Mononuclear cell (primary cell): ENCODE results near the gene CKS1B. TPM values are rescaled to one million over a fixed set of nuclear protein-coding genes. Genes with fewer than 3 reads are reported as not detected.

Experiments
- H3K27me3 ChIP-seq: 2 replicates; pipeline ENCODE4 v1.6.0; 2011; ENCODE audit warnings: low read length, control low read depth; ENCODE audit not compliant: insufficient read depth
- H3K4me1 ChIP-seq: 2 replicates; pipeline ENCODE4 v1.5.1; 2011; ENCODE audit warnings: mild to moderate bottlenecking, low read length, control low read depth; ENCODE audit not compliant: insufficient read depth
- H3K4me3 ChIP-seq: 2 replicates; pipeline ENCODE4 v1.5.1; 2011; ENCODE audit warnings: mild to moderate bottlenecking, low read length, moderate library complexity
- H3K9me3 ChIP-seq: 2 replicates; pipeline ENCODE4 v1.5.1; 2011; ENCODE audit warnings: low read depth, mild to moderate bottlenecking, control low read depth, low read length
- total RNA-seq: library from RNA; depleted of rRNA; stranded (reverse); fragments of >200 nt; gene quantifications from one replicate; pipeline ENCODE4 v1.2.3, GENCODE V29; 2012

Gene CKS1B
- total RNA-seq, 1 donor = 5.9 TPM

DNA sequence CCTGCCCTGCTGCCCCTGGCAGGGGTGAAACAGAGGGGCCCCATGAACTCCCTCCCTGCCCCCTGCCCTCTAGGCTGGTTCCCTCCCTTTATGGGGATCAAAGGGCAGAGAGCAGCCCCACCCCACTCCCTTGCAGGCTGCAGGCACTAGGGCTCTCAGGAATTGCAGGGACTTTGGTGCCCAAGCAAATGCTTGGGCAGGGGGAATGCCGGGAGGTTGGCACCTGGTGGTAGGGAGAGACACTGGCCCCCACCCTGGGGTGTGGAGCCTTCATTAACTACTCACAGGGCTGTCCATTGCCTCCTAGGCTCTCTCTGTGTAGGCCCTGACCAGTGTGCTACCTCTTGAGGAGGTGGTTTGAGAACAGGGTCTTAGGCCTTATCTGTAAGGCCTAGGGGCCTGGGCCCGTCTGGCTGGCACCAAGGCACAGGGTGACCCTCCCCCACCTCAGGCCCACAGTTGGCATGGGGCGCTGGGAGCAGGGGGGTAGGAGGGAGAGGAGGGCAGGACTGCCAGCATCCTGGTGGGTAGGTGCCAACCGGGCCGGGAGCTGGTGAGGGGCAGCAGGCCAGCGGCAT, 32.9 kb downstream of the CKS1B start:
- Histone ChIP-seq H3K9me3 (no peaks in the 10 kb centered on the region), H3K27me3 (no peaks in the 10 kb centered on the region), H3K4me3 (peak overlapping the region; percentile 53), H3K4me1 (peaks cover 82% of the 10 kb centered on the region)

DNA sequence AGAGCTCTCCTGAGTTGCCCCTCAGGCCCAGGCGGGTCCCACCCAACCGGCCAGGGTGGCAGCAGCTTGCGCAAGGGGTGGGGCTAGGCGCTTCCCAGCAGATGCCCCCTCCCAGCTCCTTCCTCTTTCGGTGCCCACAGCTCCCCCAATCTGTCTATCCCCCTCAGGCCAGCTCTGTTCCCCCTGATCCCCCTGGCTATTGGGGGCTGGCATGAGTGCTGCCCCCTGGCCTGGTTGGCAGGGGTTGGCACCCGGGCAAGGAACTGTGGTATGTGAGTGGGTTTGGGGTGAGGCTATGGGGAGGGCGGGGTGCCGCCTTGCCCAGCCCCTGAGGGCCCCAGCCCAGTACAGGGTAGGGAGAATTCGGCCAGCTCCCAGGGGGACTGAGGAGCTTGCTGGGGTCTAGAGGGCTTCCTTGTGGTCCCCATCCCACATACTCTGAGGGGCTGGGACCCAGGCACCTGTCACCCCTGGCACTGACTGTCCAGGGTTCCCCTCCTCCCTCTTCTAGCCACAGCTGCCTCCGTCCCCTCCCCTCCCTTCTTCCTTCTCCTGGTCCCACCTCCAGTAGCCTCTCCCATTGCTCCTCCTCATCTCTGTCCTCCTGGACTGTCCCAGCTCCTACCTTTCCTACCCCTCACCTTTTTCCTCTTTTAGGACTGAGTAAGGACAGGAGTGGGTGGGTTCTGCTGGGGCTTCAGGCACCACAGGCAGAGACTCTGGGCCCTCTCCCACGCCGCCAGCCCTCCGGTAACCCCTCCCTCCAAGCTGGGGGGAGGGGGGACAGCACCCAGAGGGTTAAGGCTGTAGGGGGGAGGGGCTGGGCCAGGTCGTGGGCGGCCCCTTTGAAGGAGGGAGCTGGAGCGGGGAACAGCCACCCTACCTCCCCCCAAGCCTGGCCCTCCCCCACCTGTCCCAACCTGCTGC, 33.8 kb downstream of the CKS1B start:
- no peaks in the 10 kb centered on the region for H3K9me3 ChIP-seq
- peak overlapping the region; percentile 53 for H3K4me3 ChIP-seq
- H3K27me3 ChIP-seq = no peaks in the 10 kb centered on the region
- peaks cover 91% of the 10 kb centered on the region for H3K4me1 ChIP-seq

DNA sequence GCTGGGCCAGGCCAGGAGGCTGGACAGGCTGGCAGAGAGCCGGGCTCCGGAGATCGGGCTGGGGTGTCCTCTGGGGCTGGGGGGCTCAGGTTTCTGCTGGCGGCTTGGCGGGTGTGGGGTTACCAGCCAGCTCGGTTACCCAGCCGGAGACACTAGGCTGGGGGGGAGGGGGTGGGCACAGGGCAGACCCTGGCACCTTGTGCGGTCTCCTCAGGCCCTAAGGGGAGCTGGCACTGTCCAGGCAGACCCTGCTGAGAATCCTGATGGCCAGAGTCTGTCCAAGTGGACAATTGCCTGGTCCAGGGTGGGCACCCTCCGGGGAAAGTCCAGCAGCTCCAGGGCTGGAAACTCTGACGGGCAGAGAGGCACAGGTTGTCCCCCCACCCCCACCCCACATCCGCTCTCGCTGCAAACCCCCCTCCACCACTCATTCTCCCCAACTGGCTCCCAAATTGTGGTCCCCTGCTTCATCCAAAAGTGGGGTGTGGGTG, 34.8 kb downstream of the CKS1B start:
- no peaks in the 10 kb centered on the region for H3K9me3 ChIP-seq
- no peaks in the 10 kb centered on the region for H3K27me3 ChIP-seq
- peak overlapping the region; percentile 53 for H3K4me3 ChIP-seq
- peaks cover 97% of the 10 kb centered on the region for H3K4me1 ChIP-seq

DNA sequence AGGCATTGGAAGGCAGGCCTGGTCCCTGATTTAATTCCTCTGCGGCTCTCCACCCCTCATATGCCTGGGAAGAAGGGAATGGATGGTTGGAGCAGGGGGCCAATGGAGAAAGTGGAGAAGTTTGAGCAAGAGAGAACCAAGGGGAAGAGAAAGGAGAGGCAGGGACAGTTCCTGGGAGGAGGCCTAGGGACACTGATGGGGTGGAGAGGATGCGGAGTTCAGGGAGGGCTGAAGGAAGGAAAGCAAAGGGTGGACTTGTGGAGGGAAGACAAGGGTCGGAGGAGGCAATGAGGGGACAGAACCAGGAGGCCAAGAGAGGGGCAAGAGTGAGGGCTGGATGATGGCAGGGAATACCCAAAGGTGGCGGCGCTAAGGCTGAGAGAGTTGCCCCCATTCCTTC, 35.3 kb downstream of the CKS1B start:
- Histone ChIP-seq H3K4me1 (peaks cover 96% of the 10 kb centered on the region), H3K4me3 (peak overlapping the region; percentile 53), H3K27me3 (no peaks in the 10 kb centered on the region), H3K9me3 (no peaks in the 10 kb centered on the region)

DNA sequence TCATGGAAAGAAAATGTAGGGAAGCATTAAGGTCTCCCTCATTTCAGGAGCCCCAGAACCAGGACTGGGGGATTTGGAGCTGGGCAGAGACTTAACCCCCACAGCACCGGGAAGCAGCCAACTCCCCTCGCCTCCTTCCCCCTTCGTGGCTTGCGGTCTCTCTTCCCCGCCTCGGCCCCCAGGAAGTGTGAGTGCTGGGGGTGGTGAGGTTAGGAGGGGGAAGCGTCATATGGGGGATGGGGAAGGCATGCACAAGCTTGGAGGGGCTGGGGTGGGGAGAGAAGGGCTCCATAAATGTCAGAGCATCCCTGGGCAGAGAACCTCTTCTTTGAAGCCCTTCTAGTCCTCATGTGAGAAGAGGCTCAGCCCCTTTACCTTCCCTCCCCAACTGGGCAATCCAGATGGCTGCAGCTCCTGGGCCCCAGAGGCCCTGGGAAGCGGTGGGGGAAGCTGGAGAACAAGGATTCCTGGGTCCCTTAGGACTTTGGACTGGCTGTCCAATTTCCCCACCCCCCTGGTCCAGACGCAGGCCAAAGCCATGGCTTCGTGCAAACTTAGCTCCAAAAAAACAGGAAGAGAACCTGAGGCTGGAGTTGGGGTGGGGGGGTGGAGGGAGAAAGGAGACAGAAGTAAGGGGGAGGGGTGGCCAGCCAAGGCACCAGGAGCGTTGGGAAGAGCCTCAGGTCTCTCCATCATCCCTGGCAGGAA, 35.9 kb downstream of the CKS1B start:
- Histone ChIP-seq H3K9me3 (no peaks in the 10 kb centered on the region), H3K4me3 (peak overlapping the region; percentile 53), H3K4me1 (peaks cover 96% of the 10 kb centered on the region), H3K27me3 (no peaks in the 10 kb centered on the region)

DNA sequence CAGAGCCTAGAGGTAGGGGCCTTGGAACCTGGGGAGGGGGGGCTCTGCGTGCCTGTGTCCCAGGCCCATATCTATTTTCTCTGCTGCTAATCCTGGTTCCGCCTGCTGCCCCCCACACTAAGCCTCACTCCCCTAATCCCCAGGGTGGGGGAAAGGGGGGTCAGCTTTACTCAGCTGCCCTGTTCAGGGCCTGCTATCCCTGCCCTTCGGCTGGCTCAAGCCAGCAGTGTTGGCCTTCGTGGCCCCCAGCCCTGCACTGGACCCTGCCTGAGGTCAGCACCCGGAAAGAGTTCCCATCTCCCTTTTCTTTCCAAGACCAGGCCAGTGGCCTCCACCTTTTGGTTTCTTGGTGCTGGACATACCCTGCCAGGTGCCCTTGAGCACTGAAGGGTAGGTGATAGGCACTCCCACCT, 36.5 kb downstream of the CKS1B start:
- Histone ChIP-seq H3K4me1 (peaks cover 96% of the 10 kb centered on the region), H3K9me3 (no peaks in the 10 kb centered on the region), H3K27me3 (no peaks in the 10 kb centered on the region), H3K4me3 (no peak overlapping the region)

DNA sequence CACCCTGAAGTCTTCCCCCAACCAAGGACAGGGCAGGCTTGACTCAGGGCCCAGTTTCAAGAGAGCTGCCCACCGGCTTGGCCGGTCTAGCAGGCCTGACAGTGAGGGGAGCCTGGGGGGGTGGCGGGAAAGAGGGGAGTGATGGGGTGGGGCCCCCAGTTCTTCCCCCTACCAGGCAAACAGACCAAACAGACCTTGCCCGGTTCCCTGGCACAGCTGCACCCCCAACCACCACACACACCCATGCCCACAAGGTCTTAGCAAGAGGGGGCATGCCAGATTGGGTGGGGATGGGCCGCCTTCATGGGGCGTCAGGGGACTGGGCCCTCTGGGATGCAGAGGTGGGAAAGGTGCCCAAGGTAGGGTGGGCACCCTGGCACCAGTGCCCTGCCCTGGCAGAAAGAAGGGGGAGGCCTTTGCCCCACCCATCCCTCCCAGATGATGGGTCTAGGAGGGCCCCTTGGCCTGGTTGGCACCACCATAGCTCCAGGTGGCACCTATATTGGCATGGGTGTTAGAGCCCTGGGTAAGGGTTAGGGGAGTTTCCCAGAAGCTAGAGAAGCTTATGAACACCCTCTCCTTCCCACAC, 37.0 kb downstream of the CKS1B start:
- Histone ChIP-seq H3K4me1 (peaks cover 96% of the 10 kb centered on the region), H3K4me3 (no peak overlapping the region), H3K9me3 (no peaks in the 10 kb centered on the region), H3K27me3 (no peaks in the 10 kb centered on the region)

DNA sequence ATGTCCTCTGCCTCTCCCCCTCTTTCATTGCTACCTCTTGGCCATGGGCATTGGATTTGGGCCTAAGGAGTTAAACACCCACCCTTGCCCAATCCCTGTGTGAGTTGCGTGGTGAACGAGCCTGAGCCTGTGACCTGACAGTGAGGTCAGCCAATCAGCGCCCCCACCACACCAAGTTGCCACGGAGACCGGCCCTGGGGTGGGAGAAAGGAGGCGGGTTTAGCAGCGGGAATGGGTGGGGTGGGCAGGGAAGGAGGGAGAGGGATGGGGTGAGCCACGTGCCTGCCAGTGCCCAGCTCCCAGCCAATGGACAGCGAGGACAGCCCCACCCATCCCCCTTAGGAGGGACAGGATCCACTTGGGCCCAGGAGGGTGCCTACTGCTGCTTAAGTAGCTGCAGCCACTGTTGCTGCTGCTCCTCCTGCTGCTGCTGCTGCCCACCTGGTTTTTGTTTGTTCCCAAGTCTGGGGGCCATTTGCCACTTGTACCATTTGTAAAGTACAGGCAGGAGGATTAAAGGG, 37.6 kb downstream of the CKS1B start:
- no peaks in the 10 kb centered on the region for H3K9me3 ChIP-seq
- peaks cover 96% of the 10 kb centered on the region for H3K4me1 ChIP-seq
- H3K4me3 ChIP-seq = no peak overlapping the region
- no peaks in the 10 kb centered on the region for H3K27me3 ChIP-seq

DNA sequence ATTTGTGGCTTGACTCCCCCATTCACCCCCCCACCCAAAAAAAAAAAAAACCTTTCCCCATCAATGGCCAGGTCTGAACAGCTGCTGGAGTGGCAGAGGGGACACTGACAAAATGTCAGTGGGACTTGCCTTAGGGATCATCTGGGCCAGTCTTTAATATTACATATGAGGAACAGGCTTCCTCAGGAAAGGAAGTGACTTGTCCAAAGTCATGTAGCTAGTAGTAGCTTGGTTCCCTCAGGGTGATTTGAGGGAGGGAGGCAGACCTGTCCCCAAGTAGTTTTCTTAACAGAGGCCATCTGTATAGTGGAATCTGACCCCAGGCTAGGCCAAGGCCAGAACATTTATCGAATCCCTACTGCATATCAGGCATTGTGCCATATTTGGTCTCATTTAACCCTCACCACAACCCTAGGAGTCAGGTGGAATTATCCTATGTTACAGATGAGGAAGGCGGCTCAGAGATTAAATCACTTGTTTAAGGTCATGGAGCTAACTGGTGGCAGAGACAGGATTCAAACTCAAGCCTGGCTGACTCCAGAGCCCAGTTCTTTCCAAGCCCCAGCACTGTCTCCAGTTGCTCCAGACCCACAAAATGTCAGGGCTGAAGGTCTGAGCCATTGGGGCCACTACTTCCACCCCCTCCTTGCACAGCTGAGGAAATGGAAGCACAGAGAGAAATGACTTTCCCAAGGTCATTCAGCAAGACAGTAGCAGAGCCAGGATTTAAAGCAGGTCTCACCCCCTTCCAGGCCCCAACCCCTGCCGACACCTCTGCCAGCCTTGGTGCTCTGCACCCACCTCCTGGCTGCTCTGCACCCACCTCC, 38.5 kb downstream of the CKS1B start:
- no peaks in the 10 kb centered on the region for H3K27me3 ChIP-seq
- no peak overlapping the region for H3K4me3 ChIP-seq
- H3K4me1 ChIP-seq = peaks cover 96% of the 10 kb centered on the region
- H3K9me3 ChIP-seq = no peaks in the 10 kb centered on the region

DNA sequence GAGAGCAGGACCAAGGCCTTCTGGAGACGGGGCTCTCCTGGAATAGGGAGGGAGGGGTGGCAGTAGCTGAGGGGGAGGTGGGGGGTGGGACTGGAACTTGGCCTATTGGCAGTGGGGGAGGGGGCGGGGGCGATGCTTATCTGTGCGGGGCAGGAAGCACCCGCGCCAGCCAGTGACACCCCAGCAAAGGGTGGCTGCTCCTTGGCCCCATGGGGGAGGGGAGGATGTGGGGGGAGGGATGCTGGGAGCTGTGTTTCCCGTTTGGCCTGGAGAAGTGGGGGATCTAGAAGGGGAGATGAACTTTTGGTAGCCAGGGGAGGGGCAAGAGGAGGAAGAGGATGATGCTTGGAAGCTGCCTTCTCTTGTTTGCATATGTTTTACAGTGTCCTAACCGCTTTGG, 39.2 kb downstream of the CKS1B start:
- H3K9me3 ChIP-seq = no peaks in the 10 kb centered on the region
- H3K27me3 ChIP-seq = no peaks in the 10 kb centered on the region
- no peak overlapping the region for H3K4me3 ChIP-seq
- H3K4me1 ChIP-seq = peaks cover 92% of the 10 kb centered on the region

DNA sequence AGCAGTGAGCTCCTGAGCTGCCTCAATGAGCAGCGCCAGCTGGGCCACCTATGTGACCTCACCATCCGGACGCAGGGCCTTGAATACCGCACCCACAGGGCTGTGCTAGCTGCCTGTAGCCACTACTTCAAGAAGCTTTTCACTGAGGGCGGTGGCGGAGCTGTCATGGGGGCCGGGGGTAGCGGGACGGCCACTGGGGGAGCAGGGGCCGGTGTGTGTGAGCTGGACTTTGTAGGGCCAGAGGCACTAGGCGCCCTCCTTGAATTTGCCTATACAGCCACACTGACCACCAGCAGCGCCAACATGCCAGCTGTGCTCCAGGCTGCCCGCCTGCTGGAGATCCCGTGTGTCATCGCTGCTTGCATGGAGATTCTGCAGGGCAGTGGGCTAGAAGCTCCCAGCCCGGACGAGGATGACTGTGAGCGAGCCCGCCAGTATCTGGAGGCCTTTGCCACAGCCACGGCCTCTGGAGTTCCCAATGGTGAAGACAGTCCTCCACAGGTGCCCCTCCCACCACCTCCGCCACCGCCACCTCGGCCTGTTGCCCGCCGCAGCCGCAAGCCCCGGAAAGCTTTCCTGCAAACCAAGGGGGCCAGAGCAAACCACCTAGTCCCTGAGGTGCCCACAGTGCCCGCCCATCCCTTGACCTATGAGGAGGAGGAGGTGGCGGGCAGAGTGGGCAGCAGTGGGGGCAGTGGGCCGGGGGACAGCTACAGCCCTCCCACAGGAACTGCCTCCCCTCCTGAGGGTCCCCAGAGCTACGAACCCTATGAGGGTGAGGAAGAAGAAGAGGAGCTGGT, 40.4 kb downstream of the CKS1B start:
- H3K4me3 ChIP-seq = no peak overlapping the region
- no peaks in the 10 kb centered on the region for H3K9me3 ChIP-seq
- H3K4me1 ChIP-seq = peaks cover 81% of the 10 kb centered on the region
- H3K27me3 ChIP-seq = no peaks in the 10 kb centered on the region

DNA sequence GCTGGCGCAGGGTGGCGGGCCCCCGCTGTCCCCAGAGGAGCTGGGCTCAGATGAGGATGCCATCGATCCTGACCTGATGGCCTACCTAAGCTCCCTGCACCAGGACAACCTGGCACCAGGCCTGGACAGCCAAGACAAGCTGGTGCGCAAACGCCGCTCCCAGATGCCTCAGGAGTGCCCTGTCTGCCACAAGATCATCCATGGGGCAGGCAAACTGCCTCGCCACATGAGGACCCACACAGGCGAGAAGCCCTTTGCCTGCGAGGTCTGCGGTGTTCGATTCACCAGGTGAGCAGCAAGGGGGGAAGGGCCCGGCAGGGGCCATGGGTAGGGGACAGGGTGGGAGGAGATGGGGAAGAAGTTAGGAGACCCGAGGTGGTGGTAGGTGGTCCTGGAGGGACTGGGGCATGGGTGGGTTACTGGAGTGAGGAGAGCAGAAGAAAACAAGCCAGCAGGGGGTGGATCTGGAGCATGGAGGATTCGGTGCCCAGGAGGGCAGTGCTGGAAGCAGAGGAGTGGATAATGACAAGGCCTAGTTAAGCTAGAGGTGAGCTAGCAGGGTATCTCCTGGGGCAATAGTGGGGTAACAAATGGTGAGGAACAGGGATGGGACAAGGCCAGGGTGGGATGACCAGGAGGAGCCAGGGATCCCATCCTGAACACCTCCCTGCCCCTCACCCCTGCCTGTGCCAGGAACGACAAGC, 41.2 kb downstream of the CKS1B start:
- Histone ChIP-seq H3K9me3 (no peaks in the 10 kb centered on the region), H3K27me3 (no peaks in the 10 kb centered on the region), H3K4me1 (peaks cover 74% of the 10 kb centered on the region), H3K4me3 (no peak overlapping the region)

DNA sequence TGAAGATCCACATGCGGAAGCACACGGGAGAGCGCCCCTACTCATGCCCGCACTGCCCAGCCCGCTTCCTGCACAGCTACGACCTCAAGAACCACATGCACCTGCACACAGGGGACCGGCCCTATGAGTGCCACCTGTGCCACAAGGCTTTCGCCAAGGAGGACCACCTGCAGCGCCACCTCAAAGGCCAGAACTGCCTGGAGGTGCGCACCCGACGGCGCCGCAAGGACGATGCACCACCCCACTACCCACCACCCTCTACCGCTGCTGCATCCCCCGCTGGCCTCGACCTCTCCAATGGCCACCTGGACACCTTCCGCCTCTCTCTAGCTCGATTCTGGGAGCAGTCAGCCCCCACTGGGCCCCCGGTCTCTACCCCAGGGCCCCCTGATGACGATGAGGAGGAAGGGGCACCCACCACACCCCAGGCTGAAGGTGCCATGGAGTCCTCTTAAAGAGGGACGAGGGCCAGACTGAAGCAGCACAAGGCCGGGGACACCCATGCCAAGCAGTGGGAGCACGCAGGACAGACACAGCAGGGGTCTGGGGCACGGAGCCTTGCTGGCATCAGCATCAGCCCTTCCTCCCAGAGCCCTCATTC, 41.9 kb downstream of the CKS1B start:
- H3K4me3 ChIP-seq = no peak overlapping the region

More for the DNA sequence above, 41.9 kb downstream of the CKS1B start:
- Histone ChIP-seq H3K9me3 (no peaks in the 10 kb centered on the region), H3K27me3 (no peaks in the 10 kb centered on the region), H3K4me1 (peaks cover 67% of the 10 kb centered on the region)
